ENCODE data around the gene MRPL18. TPM values are rescaled to one million over a fixed set of nuclear protein-coding genes. Genes with fewer than 3 reads are reported as not detected.

Gene MRPL18
- total RNA-seq, 2 experiments from 2014 or later, result 84.6 to 89.9 TPM

GRCh38 chr6:159836718-159837490 lies 46.6 kb downstream of the MRPL18 start:
- intact Hi-C loops (cut with micrococcal nuclease), result no loop called here
- no peak for DNase-seq
- H3K27ac Mint-ChIP-seq, result no peak overlapping the region
- POLR2A ChIA-PET, result no interaction called here
- no peaks in the 10 kb centered on the region for H3K36me3 Mint-ChIP-seq
- peaks cover 5% of the 10 kb centered on the region for H3K4me1 Mint-ChIP-seq (ENCODE audit: low read depth)
- no peak overlapping the region for H3K4me3 Mint-ChIP-seq
- no peaks in the 10 kb centered on the region for H3K9me3 Mint-ChIP-seq
- no peaks in the 10 kb centered on the region for H3K27me3 Mint-ChIP-seq
- CTCF ChIA-PET, result no interaction called here

GRCh38 chr6:159837511-159837910 lies 47.2 kb downstream of the MRPL18 start:
- no peak overlapping the region for H3K27ac Mint-ChIP-seq
- CTCF ChIA-PET, result no interaction called here

GRCh38 chr6:159838020-159838744 lies 47.9 kb downstream of the MRPL18 start:
- intact Hi-C loops (cut with micrococcal nuclease), result no loop called here
- H3K27ac Mint-ChIP-seq, result no peak overlapping the region
- peaks cover 5% of the 10 kb centered on the region for H3K4me1 Mint-ChIP-seq (ENCODE audit: low read depth)
- ChIA-PET POLR2A (interaction anchor here (0.6 kb wide), 1 partner anchor 250 kb away, joined by 3 read pairs; no protein-coding TSS in a partner anchor), CTCF (no interaction called here)
- no peak for DNase-seq
- H3K9me3 Mint-ChIP-seq, result no peaks in the 10 kb centered on the region
- no peak overlapping the region for H3K4me3 Mint-ChIP-seq
- H3K27me3 Mint-ChIP-seq, result no peaks in the 10 kb centered on the region
- no peaks in the 10 kb centered on the region for H3K36me3 Mint-ChIP-seq

More at GRCh38 chr6:159837511-159837910, 47.2 kb downstream of the MRPL18 start:
- Mint-ChIP-seq H3K27me3 (no peaks in the 10 kb centered on the region), H3K36me3 (no peaks in the 10 kb centered on the region), H3K4me3 (no peak overlapping the region), H3K9me3 (no peaks in the 10 kb centered on the region), H3K4me1 (ENCODE audit: low read depth) (peaks cover 5% of the 10 kb centered on the region)
- intact Hi-C loops (cut with micrococcal nuclease), result no loop called here
- DNase-seq, result no peak
- POLR2A ChIA-PET, result interaction anchor here (0.6 kb wide), 1 partner anchor 250 kb away, joined by 3 read pairs; no protein-coding TSS in a partner anchor

- H3K9me3 Mint-ChIP-seq, result no peaks in the 10 kb centered on the region
- H3K36me3 Mint-ChIP-seq, result no peaks in the 10 kb centered on the region
- no peaks in the 10 kb centered on the region for H3K27me3 Mint-ChIP-seq
- H3K27ac Mint-ChIP-seq, result no peak overlapping the region
- CTCF ChIA-PET, result no interaction called here
- intact Hi-C loops (cut with micrococcal nuclease), result no loop called here
- DNase-seq, result no peak
- POLR2A ChIA-PET, result no interaction called here
- no peaks in the 10 kb centered on the region for H3K4me1 Mint-ChIP-seq (ENCODE audit: low read depth)
- H3K4me3 Mint-ChIP-seq, result no peak overlapping the region
Measured at GRCh38 chr6:159842035-159842434, 51.8 kb downstream of the MRPL18 start.

GRCh38 chr6:159844737-159845645 lies 54.7 kb downstream of the MRPL18 start:
- H3K4me1 Mint-ChIP-seq (ENCODE audit: low read depth), result no peaks in the 10 kb centered on the region
- no peaks in the 10 kb centered on the region for H3K27me3 Mint-ChIP-seq
- ChIA-PET CTCF (no interaction called here), POLR2A (no interaction called here)
- intact Hi-C loops (cut with micrococcal nuclease), result no loop called here
- peaks cover 2% of the 10 kb centered on the region for H3K36me3 Mint-ChIP-seq
- no peak overlapping the region for H3K4me3 Mint-ChIP-seq
- no peak for DNase-seq
- H3K27ac Mint-ChIP-seq, result no peak overlapping the region
- H3K9me3 Mint-ChIP-seq, result peaks cover 16% of the 10 kb centered on the region

Other genes with a start within 250 kb of the MRPL18 start
- 100 to 1,000 TPM; 103 to 108 TPM for gene SOD2, start 97.2 kb upstream of the MRPL18 start, total RNA-seq
- 10 to 100 TPM; 87.6 to 90.2 TPM for gene WTAP, start 63.0 kb upstream of the MRPL18 start, total RNA-seq
- gene ACAT2, start 28.4 kb upstream of the MRPL18 start, total RNA-seq, result 100 to 1,000 TPM; 115 to 116 TPM
- gene TCP1, start 865 bp upstream of the MRPL18 start, total RNA-seq, result 100 to 1,000 TPM; 429 to 438 TPM
- under 1 TPM; 0.29 to 0.31 TPM for gene PNLDC1, start 9.8 kb downstream of the MRPL18 start, total RNA-seq
- gene MAS1, start 100.5 kb downstream of the MRPL18 start, total RNA-seq, result not detected
- gene IGF2R, start 178.6 kb downstream of the MRPL18 start, total RNA-seq, result 10 to 100 TPM; 73.5 to 75.5 TPM